ENCODE measurements around the gene ASNSD1.

Gene ASNSD1

DNA sequence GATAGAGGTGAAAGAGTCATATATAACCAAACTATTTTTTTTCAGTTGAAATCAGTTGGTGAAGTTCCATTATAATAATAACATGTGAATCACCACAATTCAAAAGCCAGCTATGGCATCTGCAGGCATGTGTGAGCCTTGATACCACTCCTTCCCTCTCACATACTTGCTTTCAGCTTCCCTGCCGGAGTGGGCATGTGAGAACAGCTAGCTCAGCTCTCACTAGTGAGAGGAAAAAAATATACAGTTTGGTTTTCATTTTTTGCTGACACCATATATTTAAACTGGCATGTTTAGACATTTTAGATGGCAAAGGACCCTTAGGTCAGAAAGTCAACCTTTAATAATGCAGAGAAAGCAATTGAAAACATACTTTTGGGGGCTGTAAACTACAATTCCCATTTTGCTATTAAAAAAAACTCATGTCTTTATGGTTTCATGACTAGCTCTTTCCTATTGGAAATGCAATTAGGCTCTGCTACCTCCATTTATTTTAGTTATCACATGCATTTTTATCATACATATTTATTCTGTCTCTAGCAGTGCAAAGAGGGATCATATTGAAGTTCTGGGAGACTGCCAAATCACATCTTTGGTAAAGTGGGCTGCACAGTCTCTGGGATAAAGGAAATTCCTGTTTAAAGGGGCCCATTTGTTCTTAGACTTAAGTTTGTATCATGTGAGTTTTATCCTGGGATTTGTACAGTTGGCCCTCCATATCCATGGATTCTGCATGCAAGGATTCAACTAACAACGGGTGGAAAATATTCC, 47.4 kb upstream of the ASNSD1 start:
- Histone ChIP-seq H3K27ac (replicated peaks) (no peak overlapping the region), H3K27me3 (ENCODE audit: insufficient read depth, poor library complexity, severe bottlenecking) (no peaks in the 10 kb centered on the region), H3K4me3 (replicated peaks; ENCODE audit: insufficient read depth, low read length) (no peak overlapping the region)
- TF ChIP-seq REST (IDR thresholded peaks at IDR 0.05; ENCODE audit: insufficient replicate concordance, low read depth) (no peak), SPI1 (IDR thresholded peaks at IDR 0.05; ENCODE audit: borderline replicate concordance, low read depth) (no peak)
- no peak for DNase-seq (ENCODE audit: low read depth in 1 of 2, low spot score in 1 of 2)

- no peak for TF ChIP-seq GABPA (IDR thresholded peaks at IDR 0.05; ENCODE audit: low read depth)
- no peak for TF ChIP-seq SPI1 (IDR thresholded peaks at IDR 0.05; ENCODE audit: borderline replicate concordance, low read depth)
- TF ChIP-seq POLR2AphosphoS5 (IDR thresholded peaks at IDR 0.05; ENCODE audit: low read depth): no peak
- TF ChIP-seq CTCF (IDR thresholded peaks at IDR 0.05; ENCODE audit: insufficient read depth, low read length): no peak
- no peak for TF ChIP-seq REST (IDR thresholded peaks at IDR 0.05; ENCODE audit: insufficient replicate concordance, low read depth)
- Histone ChIP-seq H3K27me3 (ENCODE audit: insufficient read depth, poor library complexity, severe bottlenecking) (no peaks in the 10 kb centered on the region), H3K4me3 (replicated peaks; ENCODE audit: insufficient read depth, low read length) (no peak overlapping the region), H3K27ac (replicated peaks) (no peak overlapping the region)
- DNase-seq (ENCODE audit: low read depth in 1 of 2, low spot score in 1 of 2): no peak
Observed at GRCh38 chr2:189614585-189614984, 46.7 kb upstream of the ASNSD1 start.

GRCh38 chr2:189618197-189618596, 43.1 kb upstream of the ASNSD1 start:
- TF ChIP-seq GABPA (IDR thresholded peaks at IDR 0.05; ENCODE audit: low read depth) (no peak), CTCF (IDR thresholded peaks at IDR 0.05; ENCODE audit: insufficient read depth, low read length) (no peak), POLR2AphosphoS5 (IDR thresholded peaks at IDR 0.05; ENCODE audit: low read depth) (no peak), SPI1 (IDR thresholded peaks at IDR 0.05; ENCODE audit: borderline replicate concordance, low read depth) (no peak), REST (IDR thresholded peaks at IDR 0.05; ENCODE audit: insufficient replicate concordance, low read depth) (no peak)
- no peaks in the 10 kb centered on the region for H3K27me3 ChIP-seq (ENCODE audit: insufficient read depth, poor library complexity, severe bottlenecking)
- no peak for DNase-seq (ENCODE audit: low read depth in 1 of 2, low spot score in 1 of 2)
- no peak overlapping the region for H3K4me3 ChIP-seq (replicated peaks; ENCODE audit: insufficient read depth, low read length)
- H3K27ac ChIP-seq (replicated peaks): no peak overlapping the region
